Measurements from ENCODE around the gene TPRN. TPM values are rescaled to one million over a fixed set of nuclear protein-coding genes. Genes with fewer than 3 reads are reported as not detected.

Gene TPRN
- polyA plus RNA-seq, 1 donor from 2014 or later = 8.1 TPM

GRCh38 chr9:137165250-137165836 lies 35.2 kb downstream of the TPRN start:
- H3K79me2 ChIP-seq (replicated peaks; ENCODE audit: insufficient read depth, low read length) = no peaks in the 10 kb centered on the region
- H3K4me3 ChIP-seq (ENCODE audit: low read length) = no peak overlapping the region
- H3K27ac ChIP-seq (ENCODE audit: low read length) = no peak overlapping the region
- H3K36me3 ChIP-seq (ENCODE audit: insufficient read depth, low read length) = no peaks in the 10 kb centered on the region
- peaks cover 72% of the 10 kb centered on the region for H3K27me3 ChIP-seq (ENCODE audit: insufficient read depth, low read depth, low read length)
- no peak overlapping the region for H3K9ac ChIP-seq (ENCODE audit: low read length)
- H3K4me2 ChIP-seq (ENCODE audit: low read length) = no peak overlapping the region
- no peak for TF ChIP-seq RAD21 (conservative IDR thresholded peaks at IDR 0.05)
- no peak for TF ChIP-seq MXI1 (conservative IDR thresholded peaks at IDR 0.05; ENCODE audit: poor library complexity, severe bottlenecking)
- TF ChIP-seq EP300 (conservative IDR thresholded peaks at IDR 0.05; ENCODE audit: poor library complexity, severe bottlenecking) = no peak
- TF ChIP-seq CTCF (IDR thresholded peaks at IDR 0.05; ENCODE audit: poor library complexity, severe bottlenecking) = no peak
- TF ChIP-seq POLR2AphosphoS5 (IDR thresholded peaks at IDR 0.05) = no peak
- H4K20me1 ChIP-seq (ENCODE audit: insufficient read depth) = no peaks in the 10 kb centered on the region
- H2AFZ ChIP-seq (ENCODE audit: low read depth, low read length) = no peak overlapping the region
- H3K9me2 ChIP-seq (ENCODE audit: insufficient read depth, low read length) = no peaks in the 10 kb centered on the region
- H3K9me3 ChIP-seq (ENCODE audit: low read length) = no peaks in the 10 kb centered on the region
- H3F3A ChIP-seq (ENCODE audit: insufficient read depth, low read length, poor library complexity, severe bottlenecking) = no peaks in the 10 kb centered on the region

GRCh38 chr9:137164370-137165249 lies 35.9 kb downstream of the TPRN start:
- H4K20me1 ChIP-seq (ENCODE audit: insufficient read depth) = no peaks in the 10 kb centered on the region
- H3K27me3 ChIP-seq (ENCODE audit: insufficient read depth, low read depth, low read length) = peaks cover 71% of the 10 kb centered on the region
- TF ChIP-seq REST (IDR thresholded peaks at IDR 0.05; ENCODE audit: borderline replicate concordance) = no peak

GRCh38 chr9:137163805-137164204 lies 36.7 kb downstream of the TPRN start:
- Histone ChIP-seq H3K27ac (ENCODE audit: low read length) (no peak overlapping the region), H3K4me2 (ENCODE audit: low read length) (no peak overlapping the region), H3F3A (ENCODE audit: insufficient read depth, low read length, poor library complexity, severe bottlenecking) (no peaks in the 10 kb centered on the region), H3K9me3 (ENCODE audit: low read length) (no peaks in the 10 kb centered on the region), H4K20me1 (ENCODE audit: insufficient read depth) (no peaks in the 10 kb centered on the region), H3K9me2 (ENCODE audit: insufficient read depth, low read length) (no peaks in the 10 kb centered on the region), H3K27me3 (ENCODE audit: insufficient read depth, low read depth, low read length) (peaks cover 79% of the 10 kb centered on the region), H3K4me3 (ENCODE audit: low read length) (no peak overlapping the region), H3K36me3 (ENCODE audit: insufficient read depth, low read length) (no peaks in the 10 kb centered on the region), H3K79me2 (replicated peaks; ENCODE audit: insufficient read depth, low read length) (no peaks in the 10 kb centered on the region), H3K9ac (ENCODE audit: low read length) (no peak overlapping the region), H2AFZ (ENCODE audit: low read depth, low read length) (no peak overlapping the region)
- TF ChIP-seq SMC3 (conservative IDR thresholded peaks at IDR 0.05; ENCODE audit: poor library complexity) (no peak), EP300 (conservative IDR thresholded peaks at IDR 0.05; ENCODE audit: poor library complexity, severe bottlenecking) (no peak), MXI1 (conservative IDR thresholded peaks at IDR 0.05; ENCODE audit: poor library complexity, severe bottlenecking) (no peak), REST (IDR thresholded peaks at IDR 0.05; ENCODE audit: borderline replicate concordance) (no peak), CTCF (IDR thresholded peaks at IDR 0.05; ENCODE audit: poor library complexity, severe bottlenecking) (no peak), RAD21 (conservative IDR thresholded peaks at IDR 0.05) (no peak), POLR2AphosphoS5 (IDR thresholded peaks at IDR 0.05) (no peak), TAF1 (IDR thresholded peaks at IDR 0.05; ENCODE audit: low read depth) (no peak)

More at GRCh38 chr9:137164370-137165249, 35.9 kb downstream of the TPRN start:
- Histone ChIP-seq H3K4me3 (ENCODE audit: low read length) (no peak overlapping the region), H3K4me2 (ENCODE audit: low read length) (no peak overlapping the region), H3K9me3 (ENCODE audit: low read length) (no peaks in the 10 kb centered on the region), H3K9ac (ENCODE audit: low read length) (no peak overlapping the region), H3K27ac (ENCODE audit: low read length) (no peak overlapping the region), H3F3A (ENCODE audit: insufficient read depth, low read length, poor library complexity, severe bottlenecking) (no peaks in the 10 kb centered on the region), H3K9me2 (ENCODE audit: insufficient read depth, low read length) (no peaks in the 10 kb centered on the region), H3K36me3 (ENCODE audit: insufficient read depth, low read length) (no peaks in the 10 kb centered on the region), H3K79me2 (replicated peaks; ENCODE audit: insufficient read depth, low read length) (no peaks in the 10 kb centered on the region), H2AFZ (ENCODE audit: low read depth, low read length) (no peak overlapping the region)
